OCI-M2 (cell line): Measurements from ENCODE around the gene MND1.

Experiments used
- DNase-seq: peaks from one replicate; lab custom pipeline; 2025; ENCODE audit not compliant: unreplicated experiment; lab: John Stamatoyannopoulos, UW

The MND1 gene, protein sequence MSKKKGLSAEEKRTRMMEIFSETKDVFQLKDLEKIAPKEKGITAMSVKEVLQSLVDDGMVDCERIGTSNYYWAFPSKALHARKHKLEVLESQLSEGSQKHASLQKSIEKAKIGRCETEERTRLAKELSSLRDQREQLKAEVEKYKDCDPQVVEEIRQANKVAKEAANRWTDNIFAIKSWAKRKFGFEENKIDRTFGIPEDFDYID

GRCh38 chr4:153344131-153345011, at the start of gene MND1:
TSS of gene MND1 (plus strand) at chr4:153344688. CDS start at chr4:153344738, 50 bp downstream.
- peak; percentile 33 for DNase-seq

DNA sequence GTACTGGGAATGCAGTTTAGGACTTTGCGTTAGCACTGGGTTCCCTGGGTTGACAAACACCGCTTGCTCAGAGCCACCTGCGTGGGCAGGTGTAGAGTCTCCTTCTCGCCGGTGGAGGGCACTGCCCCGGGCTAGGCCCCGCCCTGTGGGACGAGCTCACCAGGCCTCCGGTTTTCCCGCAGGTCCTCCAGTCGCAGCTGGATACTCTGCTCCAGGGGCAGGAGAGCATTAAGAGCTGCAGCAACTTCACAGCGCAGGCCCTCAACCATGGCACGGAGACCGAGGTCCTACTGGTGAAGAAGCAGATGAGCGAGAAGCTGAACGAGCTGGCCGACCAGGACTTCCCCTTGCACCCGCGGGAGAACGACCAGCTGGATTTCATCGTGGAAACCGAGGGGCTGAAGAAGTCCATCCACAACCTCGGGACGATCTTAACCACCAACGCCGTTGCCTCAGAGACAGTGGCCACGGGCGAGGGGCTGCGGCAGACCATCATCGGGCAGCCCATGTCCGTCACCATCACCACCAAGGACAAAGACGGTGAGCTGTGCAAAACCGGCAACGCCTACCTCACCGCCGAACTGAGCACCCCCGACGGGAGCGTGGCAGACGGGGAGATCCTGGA, 49.2 kb upstream of the MND1 start:
- no peak for DNase-seq

- DNase-seq: no peak
Observed at GRCh38 chr4:153296040-153296823, 48.3 kb upstream of the MND1 start.

DNA sequence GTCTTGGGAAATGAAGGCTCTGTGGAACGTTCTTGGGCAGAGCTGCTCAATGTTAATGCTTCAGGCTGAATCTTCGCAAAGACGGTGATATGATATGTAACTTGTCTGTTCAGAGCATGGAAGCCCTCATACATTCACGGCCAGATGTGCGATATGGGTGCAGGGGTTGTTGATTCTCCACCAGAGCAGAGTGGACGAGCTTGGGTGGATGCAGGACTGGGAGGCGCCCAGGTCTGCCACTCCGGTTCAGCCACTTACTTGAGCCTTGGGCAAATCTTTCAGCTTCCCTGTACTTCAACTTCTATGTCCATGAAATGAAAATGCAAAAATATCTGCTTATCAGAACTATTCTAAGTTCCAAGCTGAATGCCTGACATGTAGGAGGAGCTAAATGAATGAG, 47.4 kb upstream of the MND1 start:
- DNase-seq: no peak

GRCh38 chr4:153310793-153311192, 33.7 kb upstream of the MND1 start:
- DNase-seq: no peak

- no peak for DNase-seq
Observed at GRCh38 chr4:153314915-153315314, 29.6 kb upstream of the MND1 start.

- DNase-seq: no peak
Observed at GRCh38 chr4:153318696-153319320, 25.7 kb upstream of the MND1 start.

DNA sequence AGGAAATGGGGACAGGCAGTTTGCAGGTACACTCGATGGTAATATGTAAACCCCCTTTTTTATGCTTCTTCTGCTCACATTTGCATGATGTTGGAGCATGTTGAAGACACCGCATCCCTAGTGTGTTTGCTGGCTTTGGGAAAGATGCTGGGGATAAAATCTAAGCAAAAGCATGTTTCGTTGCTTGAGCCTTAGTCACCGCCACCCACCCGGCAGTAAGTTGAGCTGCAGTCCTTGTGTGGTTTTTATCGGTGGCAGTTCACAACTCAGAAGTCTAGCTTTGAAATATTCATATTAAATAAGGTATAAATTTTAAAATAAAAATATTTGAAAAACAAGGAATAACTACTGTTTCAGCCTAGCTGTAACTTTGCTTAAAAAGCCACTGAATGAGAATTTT, 21.7 kb upstream of the MND1 start:
- DNase-seq: no peak

DNA sequence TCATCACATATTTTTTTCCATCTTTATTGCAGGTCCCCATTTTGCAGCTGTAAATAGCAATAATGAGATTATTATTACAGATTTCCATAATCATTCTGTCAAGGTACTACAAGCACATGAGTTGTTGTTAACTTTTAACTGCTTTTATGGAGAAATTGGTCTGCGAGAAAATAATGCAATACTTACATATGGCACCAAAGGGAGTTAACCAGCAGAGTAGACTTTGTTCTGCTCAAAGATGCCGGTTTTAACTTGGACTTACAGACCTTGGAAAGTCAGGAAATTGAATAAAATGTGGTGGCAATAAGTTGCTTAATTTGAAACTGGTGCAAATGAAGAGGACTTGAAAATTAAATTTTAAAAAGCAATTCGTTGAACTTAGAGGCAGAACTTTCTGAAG, 20.4 kb upstream of the MND1 start:
- DNase-seq: no peak

DNA sequence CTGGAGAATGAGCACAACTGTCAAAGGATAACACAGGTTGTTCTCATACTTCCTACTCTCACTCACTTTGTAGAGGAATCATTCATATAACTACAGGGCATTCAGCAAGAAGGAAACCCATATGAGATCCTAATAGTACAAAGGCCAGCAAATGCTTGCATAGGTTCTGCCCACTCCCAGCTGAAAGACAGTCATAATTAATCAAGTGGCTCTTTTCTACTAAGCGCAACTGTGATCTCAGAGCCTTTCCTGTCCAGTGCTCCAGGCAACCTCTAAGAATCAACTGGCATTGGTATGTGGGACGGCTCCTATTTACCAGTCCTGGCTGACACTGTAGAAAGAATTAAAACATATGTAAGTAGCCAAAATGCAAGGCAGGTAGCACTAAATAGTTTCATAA, 18.9 kb upstream of the MND1 start:
- DNase-seq: no peak

- DNase-seq: no peak
Observed at GRCh38 chr4:153326513-153326912, 18.0 kb upstream of the MND1 start.

GRCh38 chr4:153327247-153327646, 17.2 kb upstream of the MND1 start:
- DNase-seq: no peak

GRCh38 chr4:153332936-153333335, 11.6 kb upstream of the MND1 start:
- DNase-seq: no peak

- no peak for DNase-seq
Observed at GRCh38 chr4:153333874-153334273, 10.6 kb upstream of the MND1 start.

DNA sequence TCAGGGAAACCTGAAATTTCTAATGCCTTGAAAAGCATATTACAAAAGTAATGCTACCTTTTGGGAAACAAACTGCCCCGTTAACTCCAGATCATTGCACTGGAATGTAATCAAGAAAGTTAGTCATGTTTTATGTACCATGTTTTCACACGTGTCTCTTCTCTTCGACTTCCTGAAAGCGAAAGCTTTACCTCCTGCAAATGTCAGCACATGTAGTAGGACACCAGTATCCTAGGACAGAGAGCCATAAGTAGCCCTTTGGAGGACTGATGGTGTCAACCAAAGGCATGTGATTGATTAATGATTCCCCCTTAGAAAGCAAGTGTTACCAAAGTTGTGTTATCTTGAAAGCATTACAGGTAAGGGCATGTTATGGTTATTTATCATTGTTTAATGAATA, 8.8 kb upstream of the MND1 start:
- DNase-seq: no peak

DNA sequence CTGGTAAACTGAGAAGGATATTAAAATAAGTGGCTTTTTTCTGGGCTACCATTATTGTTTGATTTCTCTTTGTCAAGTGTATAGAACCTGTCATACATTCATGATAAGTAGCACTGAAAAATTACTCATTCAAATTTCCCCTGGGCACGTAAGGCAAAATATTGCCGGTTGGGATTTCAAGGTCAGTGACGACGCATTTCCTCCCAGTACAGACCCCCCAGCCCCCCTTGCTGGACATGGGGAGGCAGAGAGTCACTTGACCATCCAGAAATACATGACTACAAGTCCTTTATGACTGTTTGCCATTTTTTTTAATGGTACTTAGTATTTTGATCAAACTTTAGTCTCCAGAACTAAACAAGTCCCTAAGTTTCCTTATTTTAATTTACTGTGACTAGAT, 6.8 kb upstream of the MND1 start:
- no peak for DNase-seq

GRCh38 chr4:153341575-153342090, 2.9 kb upstream of the MND1 start:
- DNase-seq: no peak

DNA sequence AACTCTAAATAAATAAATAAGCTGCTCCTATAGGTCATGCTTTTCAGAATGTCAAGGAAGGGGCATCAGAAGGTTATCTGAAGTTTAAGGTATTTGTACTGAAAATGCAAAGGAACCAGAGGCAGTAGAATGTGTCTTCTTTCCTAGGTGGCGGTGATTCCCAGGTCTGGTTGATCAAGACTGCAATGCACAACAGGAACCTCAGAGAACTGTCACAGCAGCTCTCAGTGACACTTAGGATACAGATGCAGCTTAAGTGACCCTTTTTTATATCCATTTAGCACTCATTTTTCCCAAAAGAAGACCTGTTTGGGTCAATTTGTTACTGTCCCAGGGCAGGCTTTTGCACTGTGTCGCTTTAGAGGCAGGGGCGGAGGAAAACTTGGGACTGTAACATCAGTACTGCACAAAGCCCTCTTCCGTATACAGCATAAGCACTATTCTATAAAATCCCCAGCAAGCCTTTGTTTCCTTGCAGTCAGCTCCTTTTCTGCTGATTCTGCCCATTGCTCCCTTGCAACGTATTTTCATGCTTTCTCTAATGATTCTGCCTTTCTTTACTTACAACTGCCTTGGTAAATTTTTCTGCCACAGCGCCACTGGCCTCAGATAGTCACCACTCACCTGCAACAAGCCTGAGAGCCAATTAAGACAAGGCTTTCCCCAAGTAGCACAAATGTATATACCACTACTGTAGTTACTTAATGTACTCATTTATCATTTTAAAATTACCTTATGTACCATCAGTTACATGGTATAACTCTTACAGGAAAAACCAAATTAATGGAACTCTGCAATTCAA, 1.5 kb upstream of the MND1 start:
- DNase-seq: no peak

- DNase-seq: no peak
Observed at GRCh38 chr4:153345012-153345981, 809 bp downstream of the MND1 start.
